Measurements from ENCODE around the gene SWT1.

SWT1 gene

GRCh38 chr1:185257950-185258208 is 100.9 kb downstream of the SWT1 start:
- DNase-seq (ENCODE audit: low read depth) = peak; percentile 49
- TF ChIP-seq CTCF (IDR thresholded peaks at IDR 0.05; ENCODE audit: control insufficient read depth, insufficient read depth, low read depth, low read length, missing control alignments) = no peak

GRCh38 chr1:185258676-185259075 is 101.7 kb downstream of the SWT1 start:
- no peak for DNase-seq (ENCODE audit: low read depth)
- TF ChIP-seq CTCF (IDR thresholded peaks at IDR 0.05; ENCODE audit: control insufficient read depth, insufficient read depth, low read depth, low read length, missing control alignments) = no peak
- H3K4me3 ChIP-seq (ENCODE audit: control insufficient read depth, low read depth, low read length) = no peak overlapping the region

More at GRCh38 chr1:185257950-185258208, 100.9 kb downstream of the SWT1 start:
- no peak overlapping the region for H3K4me3 ChIP-seq (ENCODE audit: control insufficient read depth, low read depth, low read length)

GRCh38 chr1:185260611-185261010 is 103.6 kb downstream of the SWT1 start:
- TF ChIP-seq CTCF (IDR thresholded peaks at IDR 0.05; ENCODE audit: control insufficient read depth, insufficient read depth, low read depth, low read length, missing control alignments) = no peak
- no peak for DNase-seq (ENCODE audit: low read depth)

DNA sequence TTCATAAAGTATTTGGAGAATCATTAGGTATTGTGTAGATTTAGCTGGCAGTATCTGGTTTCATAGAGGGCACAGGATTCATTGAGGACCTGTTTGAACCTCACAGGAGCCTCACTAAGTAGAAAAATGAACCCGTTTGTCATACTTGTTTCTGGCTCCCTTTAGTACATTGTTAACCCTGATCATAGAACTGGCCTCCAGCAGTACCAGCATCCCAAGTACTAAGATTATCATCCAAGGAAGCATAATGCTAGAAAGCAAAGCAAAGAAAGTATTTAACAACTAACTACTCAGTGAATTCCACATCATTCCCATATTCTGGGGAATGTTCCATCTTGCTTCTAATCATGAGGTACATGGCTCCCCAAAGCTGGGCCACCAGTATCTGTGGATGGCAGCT is 105.2 kb downstream of the SWT1 start:
- no peak for TF ChIP-seq CTCF (IDR thresholded peaks at IDR 0.05; ENCODE audit: control insufficient read depth, insufficient read depth, low read depth, low read length, missing control alignments)
- DNase-seq (ENCODE audit: low read depth) = no peak
- no peak overlapping the region for H3K4me3 ChIP-seq (ENCODE audit: control insufficient read depth, low read depth, low read length)

More at GRCh38 chr1:185260611-185261010, 103.6 kb downstream of the SWT1 start:
- H3K4me3 ChIP-seq (ENCODE audit: control insufficient read depth, low read depth, low read length) = no peak overlapping the region

DNA sequence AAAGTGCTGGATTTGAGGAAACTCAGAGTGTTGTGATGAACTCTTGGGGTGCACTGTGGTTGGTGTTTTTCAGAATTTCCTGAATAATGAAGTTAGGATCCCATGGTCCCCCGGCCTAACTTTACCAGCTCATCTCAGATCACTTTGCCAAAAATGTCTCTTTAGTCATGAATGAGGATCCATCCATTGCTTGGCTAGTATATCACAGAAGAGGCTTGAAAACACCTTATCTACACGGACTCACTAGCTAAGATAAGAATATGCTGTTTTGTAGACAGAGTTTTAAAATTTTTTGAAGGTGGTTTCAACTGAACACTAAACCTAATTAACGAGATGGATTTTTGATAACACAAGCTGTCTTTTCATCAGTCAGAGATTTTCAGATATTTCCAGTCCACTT is 106.3 kb downstream of the SWT1 start:
- TF ChIP-seq CTCF (IDR thresholded peaks at IDR 0.05; ENCODE audit: control insufficient read depth, insufficient read depth, low read depth, low read length, missing control alignments) = no peak
- H3K4me3 ChIP-seq (ENCODE audit: control insufficient read depth, low read depth, low read length) = no peak overlapping the region

GRCh38 chr1:185263780-185264179 is 106.8 kb downstream of the SWT1 start:
- TF ChIP-seq CTCF (IDR thresholded peaks at IDR 0.05; ENCODE audit: control insufficient read depth, insufficient read depth, low read depth, low read length, missing control alignments) = no peak
- DNase-seq (ENCODE audit: low read depth) = no peak
- no peak overlapping the region for H3K4me3 ChIP-seq (ENCODE audit: control insufficient read depth, low read depth, low read length)

More for the DNA sequence above, 106.3 kb downstream of the SWT1 start:
- DNase-seq (ENCODE audit: low read depth) = no peak

DNA sequence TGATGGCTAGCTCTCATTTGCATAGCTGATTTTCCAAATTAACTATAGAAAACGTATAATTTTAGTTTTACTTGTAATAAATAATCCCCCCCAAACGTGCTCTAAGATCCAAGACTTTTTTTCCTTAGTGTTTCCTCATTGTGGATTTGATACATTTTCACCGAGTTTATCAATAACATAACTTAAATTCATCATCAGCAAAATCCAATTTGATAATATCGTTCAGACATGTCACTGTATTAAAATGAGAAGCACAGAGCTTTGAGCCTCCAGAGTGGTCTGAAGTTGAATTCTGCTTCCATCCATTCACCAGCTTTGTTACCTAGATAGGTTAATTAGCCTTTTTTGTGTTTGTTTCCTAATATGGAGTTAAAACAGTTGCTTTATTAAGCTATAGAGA is 108.3 kb downstream of the SWT1 start:
- no peak for TF ChIP-seq CTCF (IDR thresholded peaks at IDR 0.05; ENCODE audit: control insufficient read depth, insufficient read depth, low read depth, low read length, missing control alignments)
- no peak for DNase-seq (ENCODE audit: low read depth)
- H3K4me3 ChIP-seq (ENCODE audit: control insufficient read depth, low read depth, low read length) = no peak overlapping the region
